ENCODE results near the gene FAM114A1.

FAM114A1 gene

GRCh38 chr4:38951598-38951997 lies 84.0 kb downstream of the FAM114A1 start:
- H3K79me2 ChIP-seq, result no peaks in the 10 kb centered on the region
- no peaks in the 10 kb centered on the region for H3K27me3 ChIP-seq (ENCODE audit: control insufficient read depth, insufficient read depth, low read length)
- no peaks in the 10 kb centered on the region for H3K9me3 ChIP-seq (ENCODE audit: control insufficient read depth, low read length)
- TF ChIP-seq CTCF (IDR thresholded peaks at IDR 0.05), result no peak
- H3K4me3 ChIP-seq (ENCODE audit: low read depth, low read length), result no peak overlapping the region
- no peak overlapping the region for H2AFZ ChIP-seq
- no peaks in the 10 kb centered on the region for H3K36me3 ChIP-seq (ENCODE audit: control insufficient read depth, insufficient read depth, low read length)
- no peaks in the 10 kb centered on the region for H3K4me1 ChIP-seq
- no peak overlapping the region for H3K27ac ChIP-seq
- H3K9ac ChIP-seq, result no peak overlapping the region
- no peak overlapping the region for H3K4me2 ChIP-seq (ENCODE audit: low read length)

GRCh38 chr4:38952017-38952416 lies 84.4 kb downstream of the FAM114A1 start:
- Histone ChIP-seq H3K4me3 (ENCODE audit: low read depth, low read length) (no peak overlapping the region), H3K9me3 (ENCODE audit: control insufficient read depth, low read length) (no peaks in the 10 kb centered on the region), H3K79me2 (no peaks in the 10 kb centered on the region), H3K4me2 (ENCODE audit: low read length) (no peak overlapping the region), H3K36me3 (ENCODE audit: control insufficient read depth, insufficient read depth, low read length) (no peaks in the 10 kb centered on the region), H3K27me3 (ENCODE audit: control insufficient read depth, insufficient read depth, low read length) (no peaks in the 10 kb centered on the region), H3K9ac (no peak overlapping the region), H2AFZ (no peak overlapping the region), H3K27ac (no peak overlapping the region), H3K4me1 (no peaks in the 10 kb centered on the region)
- TF ChIP-seq CTCF (IDR thresholded peaks at IDR 0.05), result no peak

GRCh38 chr4:38954727-38955126 lies 87.1 kb downstream of the FAM114A1 start:
- H3K27ac ChIP-seq, result no peak overlapping the region
- H3K27me3 ChIP-seq (ENCODE audit: control insufficient read depth, insufficient read depth, low read length), result no peaks in the 10 kb centered on the region
- no peak overlapping the region for H2AFZ ChIP-seq
- H3K4me1 ChIP-seq, result no peaks in the 10 kb centered on the region
- no peak overlapping the region for H3K4me3 ChIP-seq (ENCODE audit: low read depth, low read length)
- TF ChIP-seq CTCF (IDR thresholded peaks at IDR 0.05), result no peak
- H3K36me3 ChIP-seq (ENCODE audit: control insufficient read depth, insufficient read depth, low read length), result no peaks in the 10 kb centered on the region
- no peak overlapping the region for H3K4me2 ChIP-seq (ENCODE audit: low read length)
- no peaks in the 10 kb centered on the region for H3K9me3 ChIP-seq (ENCODE audit: control insufficient read depth, low read length)
- no peak overlapping the region for H3K9ac ChIP-seq
- H3K79me2 ChIP-seq, result no peaks in the 10 kb centered on the region

- no peak for TF ChIP-seq CTCF (IDR thresholded peaks at IDR 0.05)
- no peaks in the 10 kb centered on the region for H3K4me1 ChIP-seq
- H3K27me3 ChIP-seq (ENCODE audit: control insufficient read depth, insufficient read depth, low read length), result no peaks in the 10 kb centered on the region
- H3K9ac ChIP-seq, result no peak overlapping the region
- no peaks in the 10 kb centered on the region for H3K79me2 ChIP-seq
- no peaks in the 10 kb centered on the region for H3K9me3 ChIP-seq (ENCODE audit: control insufficient read depth, low read length)
- H3K4me3 ChIP-seq (ENCODE audit: low read depth, low read length), result no peak overlapping the region
- H3K27ac ChIP-seq, result no peak overlapping the region
- no peaks in the 10 kb centered on the region for H3K36me3 ChIP-seq (ENCODE audit: control insufficient read depth, insufficient read depth, low read length)
- H3K4me2 ChIP-seq (ENCODE audit: low read length), result no peak overlapping the region
- H2AFZ ChIP-seq, result no peak overlapping the region
These were observed 88.4 kb downstream of the FAM114A1 start for GRCh38 chr4:38955957-38956356.

GRCh38 chr4:38957261-38957815 lies 89.7 kb downstream of the FAM114A1 start:
- no peak for TF ChIP-seq CTCF (IDR thresholded peaks at IDR 0.05)
- Histone ChIP-seq H3K27me3 (ENCODE audit: control insufficient read depth, insufficient read depth, low read length) (no peaks in the 10 kb centered on the region), H3K36me3 (ENCODE audit: control insufficient read depth, insufficient read depth, low read length) (no peaks in the 10 kb centered on the region), H3K4me1 (no peaks in the 10 kb centered on the region), H3K9ac (no peak overlapping the region), H2AFZ (no peak overlapping the region), H3K9me3 (ENCODE audit: control insufficient read depth, low read length) (no peaks in the 10 kb centered on the region), H3K27ac (no peak overlapping the region), H3K79me2 (no peaks in the 10 kb centered on the region), H3K4me3 (ENCODE audit: low read depth, low read length) (no peak overlapping the region), H3K4me2 (ENCODE audit: low read length) (no peak overlapping the region)
